Endodermal cell (in vitro differentiated cells): ENCODE measurements around the gene GRM8. TPM values are rescaled to one million over a fixed set of nuclear protein-coding genes. Genes with fewer than 3 reads are reported as not detected.

Experiments
- DNase-seq: peaks from one replicate; pipeline ENCODE4 v3.0.0-alpha.2; 2017
- H3K27ac ChIP-seq: 2 replicates; pipeline ENCODE4 v1.5.1; 2013; ENCODE audit warnings: mild to moderate bottlenecking, low read depth, low read length, moderate library complexity
- H3K27me3 ChIP-seq: 2 replicates; pipeline ENCODE4 v1.6.1; 2013; ENCODE audit warnings: mild to moderate bottlenecking, low read length, moderate library complexity; ENCODE audit not compliant: insufficient read depth, control insufficient read depth, poor library complexity, severe bottlenecking
- H3K36me3 ChIP-seq: 2 replicates; pipeline ENCODE4 v1.7.0; 2013; ENCODE audit warnings: mild to moderate bottlenecking, low read length, moderate library complexity; ENCODE audit not compliant: control insufficient read depth, insufficient read depth
- H3K4me1 ChIP-seq: one replicate; pipeline ENCODE4 v1.7.0; 2013; ENCODE audit warnings: low read length; ENCODE audit not compliant: control insufficient read depth, insufficient read depth
- H3K4me3 ChIP-seq: 2 replicates; pipeline ENCODE4 v1.5.1; 2013; ENCODE audit warnings: mild to moderate bottlenecking, low read length, moderate library complexity
- H3K9ac ChIP-seq: 2 replicates; pipeline ENCODE4 v1.6.1; 2013; ENCODE audit warnings: mild to moderate bottlenecking, low read length, moderate library complexity; ENCODE audit not compliant: poor library complexity, severe bottlenecking; ENCODE audit errors: extremely low read depth
- H3K9me3 ChIP-seq: 2 replicates; pipeline ENCODE4 v1.6.1; 2013; ENCODE audit warnings: mild to moderate bottlenecking, low read length, moderate library complexity; ENCODE audit not compliant: control insufficient read depth
- H3K27ac Mint-ChIP-seq: 2 replicates; pipeline ENCODE4 v1.8.0; 2020; ENCODE audit warnings: mixed read lengths
- H3K27me3 Mint-ChIP-seq: 2 replicates; pipeline ENCODE4 v1.8.0; 2021; ENCODE audit warnings: mild to moderate bottlenecking, mixed read lengths; ENCODE audit not compliant: insufficient read depth
- H3K36me3 Mint-ChIP-seq: 2 replicates; pipeline ENCODE4 v1.8.0; 2020; ENCODE audit warnings: low read depth, mixed read lengths
- H3K4me1 Mint-ChIP-seq: 2 replicates; pipeline ENCODE4 v1.8.0; 2020; ENCODE audit warnings: mixed read lengths
- H3K4me3 Mint-ChIP-seq: 2 replicates; pipeline ENCODE4 v1.8.0; 2020; ENCODE audit warnings: mild to moderate bottlenecking, moderate library complexity, mixed read lengths
- H3K9me3 Mint-ChIP-seq: 2 replicates; pipeline ENCODE4 v1.8.0; 2020; ENCODE audit warnings: mild to moderate bottlenecking, mixed read lengths
- WGBS, 2 experiments: methylation state at CpG; one replicate each; pipeline versions ENCODE4 v1.1.5 to v1.1.7; 2013; ENCODE audit warnings: missing lambda C conversion rate in 2 of 2, mixed read lengths in 1 of 2; ENCODE audit not compliant: insufficient coverage in 1 of 2, insufficient read length in 1 of 2; 5-methylcytosine and 5-hydroxymethylcytosine counted together
- total RNA-seq, 2 donors: library from RNA; stranded (reverse); fragmentation: NEBNext Ultra II Directional in 1 of 2; extraction: Animal tissue kit (Norgen Biotek cat#: 25700) in 1 of 2; gene quantifications; 2 replicates in 1 of 2; 3 replicates in 1 of 2; pipeline ENCODE4 v1.2.1, GENCODE V29; 2021
- TF ChIP-seq, protein P1 (sequence below): fragments of 200-600 bp; sonication (generic); conservative IDR thresholded peaks from 2 replicates; pipeline ENCODE4 v1.5.0; 2021; ENCODE audit warnings: antibody characterized with exemption, mild to moderate bottlenecking

The GRM8 gene
- total RNA-seq, 2 donors from 2014 or later = 0.93 to 2.0 TPM

DNA sequence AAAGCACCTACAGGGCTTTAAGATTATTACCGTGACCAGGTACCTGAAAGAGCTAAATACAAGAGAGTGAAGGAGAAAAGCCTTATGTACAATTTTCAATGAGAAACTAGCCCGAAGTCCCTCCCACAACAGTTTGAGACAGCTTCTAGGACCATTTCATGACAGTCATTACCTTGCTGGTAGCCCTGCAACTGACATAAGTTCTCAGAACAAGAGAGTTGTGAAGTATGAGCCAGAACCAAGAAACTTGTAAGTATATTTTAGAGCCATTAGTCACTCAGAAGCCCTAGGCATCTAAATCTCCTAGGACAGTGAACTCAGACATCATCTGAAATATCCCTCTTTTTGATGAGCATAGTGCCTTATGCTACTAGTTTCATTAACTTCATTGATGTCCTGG lies 792.1 kb downstream of the GRM8 start:
- H3K36me3 Mint-ChIP-seq = no peaks in the 10 kb centered on the region
- TF ChIP-seq, protein P1, sequence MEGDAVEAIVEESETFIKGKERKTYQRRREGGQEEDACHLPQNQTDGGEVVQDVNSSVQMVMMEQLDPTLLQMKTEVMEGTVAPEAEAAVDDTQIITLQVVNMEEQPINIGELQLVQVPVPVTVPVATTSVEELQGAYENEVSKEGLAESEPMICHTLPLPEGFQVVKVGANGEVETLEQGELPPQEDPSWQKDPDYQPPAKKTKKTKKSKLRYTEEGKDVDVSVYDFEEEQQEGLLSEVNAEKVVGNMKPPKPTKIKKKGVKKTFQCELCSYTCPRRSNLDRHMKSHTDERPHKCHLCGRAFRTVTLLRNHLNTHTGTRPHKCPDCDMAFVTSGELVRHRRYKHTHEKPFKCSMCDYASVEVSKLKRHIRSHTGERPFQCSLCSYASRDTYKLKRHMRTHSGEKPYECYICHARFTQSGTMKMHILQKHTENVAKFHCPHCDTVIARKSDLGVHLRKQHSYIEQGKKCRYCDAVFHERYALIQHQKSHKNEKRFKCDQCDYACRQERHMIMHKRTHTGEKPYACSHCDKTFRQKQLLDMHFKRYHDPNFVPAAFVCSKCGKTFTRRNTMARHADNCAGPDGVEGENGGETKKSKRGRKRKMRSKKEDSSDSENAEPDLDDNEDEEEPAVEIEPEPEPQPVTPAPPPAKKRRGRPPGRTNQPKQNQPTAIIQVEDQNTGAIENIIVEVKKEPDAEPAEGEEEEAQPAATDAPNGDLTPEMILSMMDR = no peak
- no peak overlapping the region for H3K4me3 Mint-ChIP-seq
- Histone ChIP-seq H3K27ac (no peak overlapping the region), H3K36me3 (no peaks in the 10 kb centered on the region), H3K9ac (no peak overlapping the region), H3K27me3 (no peaks in the 10 kb centered on the region), H3K4me3 (no peak overlapping the region), H3K9me3 (no peaks in the 10 kb centered on the region), H3K4me1 (no peaks in the 10 kb centered on the region)
- H3K4me1 Mint-ChIP-seq = peaks cover 7% of the 10 kb centered on the region
- no peak for DNase-seq
- WGBS, 2 experiments = 89 to 100% methylated on average over 2 of the region's 2 CpGs
- H3K27me3 Mint-ChIP-seq = no peaks in the 10 kb centered on the region
- no peak overlapping the region for H3K27ac Mint-ChIP-seq
- no peaks in the 10 kb centered on the region for H3K9me3 Mint-ChIP-seq

DNA sequence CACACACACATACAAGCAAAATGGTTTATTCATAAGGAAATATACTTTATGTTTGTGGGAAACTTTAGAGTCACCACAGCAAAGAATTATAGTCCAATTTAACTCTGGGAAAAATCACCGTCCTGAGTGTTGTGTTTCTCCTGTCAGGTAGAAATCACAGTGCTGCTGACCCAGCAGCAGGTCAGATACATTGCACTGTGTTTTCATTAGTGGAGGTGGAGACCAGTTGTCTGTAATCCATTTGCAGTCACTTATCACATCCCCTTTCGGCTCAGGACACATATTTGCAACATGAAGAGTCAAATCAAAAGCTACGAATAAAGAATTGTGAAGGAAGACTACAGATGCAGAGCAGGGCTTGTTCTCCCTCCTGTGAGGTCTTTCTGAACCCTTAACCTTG lies 799.6 kb downstream of the GRM8 start:
- no peak overlapping the region for H3K4me3 Mint-ChIP-seq
- no peaks in the 10 kb centered on the region for H3K36me3 Mint-ChIP-seq
- TF ChIP-seq, protein P1 = no peak
- Histone ChIP-seq H3K9me3 (no peaks in the 10 kb centered on the region), H3K4me1 (no peaks in the 10 kb centered on the region), H3K36me3 (no peaks in the 10 kb centered on the region), H3K27ac (no peak overlapping the region), H3K27me3 (no peaks in the 10 kb centered on the region), H3K4me3 (no peak overlapping the region), H3K9ac (no peak overlapping the region)
- no peak overlapping the region for H3K27ac Mint-ChIP-seq
- no peaks in the 10 kb centered on the region for H3K9me3 Mint-ChIP-seq
- peak; percentile 41 for DNase-seq
- peaks cover 7% of the 10 kb centered on the region for H3K4me1 Mint-ChIP-seq
- H3K27me3 Mint-ChIP-seq = no peaks in the 10 kb centered on the region
- WGBS, 2 experiments = 90 to 95% methylated on average over 3 of the region's 3 CpGs

DNA sequence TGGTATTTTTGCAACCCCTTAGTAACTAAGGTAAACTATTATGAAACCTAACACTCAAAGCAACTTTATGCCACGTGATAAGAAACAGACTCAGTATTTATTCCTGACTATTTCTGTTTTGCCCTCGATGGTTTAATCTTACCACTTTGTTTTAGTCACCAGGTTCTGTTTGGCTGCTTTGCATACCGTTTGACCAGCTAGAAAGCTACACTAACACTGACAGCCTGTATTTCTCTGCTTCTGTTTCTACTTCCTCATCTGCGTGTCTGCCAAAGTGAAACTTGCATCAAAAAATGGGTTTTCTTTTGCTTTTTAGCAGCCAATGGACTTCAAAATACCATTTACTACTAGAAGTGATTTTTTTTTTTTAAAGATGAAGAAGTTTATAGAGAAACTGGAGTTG lies 802.5 kb downstream of the GRM8 start:
- H3K27me3 Mint-ChIP-seq = no peaks in the 10 kb centered on the region
- H3K27ac ChIP-seq = no peak overlapping the region
- H3K9me3 ChIP-seq = no peaks in the 10 kb centered on the region
- DNase-seq = no peak
- TF ChIP-seq, protein P1 = no peak
- peaks cover 15% of the 10 kb centered on the region for H3K4me1 Mint-ChIP-seq
- no peaks in the 10 kb centered on the region for H3K36me3 Mint-ChIP-seq
- no peaks in the 10 kb centered on the region for H3K36me3 ChIP-seq
- no peaks in the 10 kb centered on the region for H3K4me1 ChIP-seq
- H3K27ac Mint-ChIP-seq = no peak overlapping the region
- H3K4me3 Mint-ChIP-seq = no peak overlapping the region
- no peak overlapping the region for H3K9ac ChIP-seq
- no peaks in the 10 kb centered on the region for H3K9me3 Mint-ChIP-seq
- no peak overlapping the region for H3K4me3 ChIP-seq
- H3K27me3 ChIP-seq = no peaks in the 10 kb centered on the region
- 89 to 93% methylated on average over 3 to 4 of the region's 4 CpGs for WGBS, 2 experiments
